ENCODE measurements around the gene CHST11. TPM values are rescaled to one million over a fixed set of nuclear protein-coding genes. Genes with fewer than 3 reads are reported as not detected.

CHST11 gene
- total and polyA plus RNA-seq, 10 of the 15 experiments (the other 5 are each of a cell fraction or from before 2014, with no cell fraction given): 1.9 to 38.1 (median 17.2) TPM

DNA sequence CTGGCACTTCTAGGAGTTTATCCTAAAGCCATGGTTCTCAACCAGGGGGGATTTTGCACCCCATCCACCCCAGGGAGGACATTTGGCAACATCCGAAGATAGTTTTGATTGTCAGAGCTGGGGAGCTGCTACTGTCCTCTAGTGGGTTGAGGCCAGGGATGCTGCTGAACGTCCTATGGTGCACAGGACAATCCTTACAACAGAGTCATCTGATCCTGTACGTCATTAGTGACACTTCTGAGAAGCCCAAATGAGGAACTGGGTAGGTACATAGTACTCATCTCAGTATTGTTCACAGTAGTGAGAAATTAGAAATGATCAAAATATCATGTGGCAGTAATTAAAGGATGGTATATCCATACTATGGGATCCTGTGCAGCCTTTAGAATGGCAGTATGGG is 185.1 kb downstream of the CHST11 start (continued):
- TF ChIP-seq POU2F2 (IDR thresholded peaks at IDR 0.05; ENCODE audit: borderline replicate concordance, low read depth, low read length) (peak; percentile 79; the same call in 1 of the 3 replicates), HCFC1 (IDR thresholded peaks at IDR 0.05; ENCODE audit: low read length) (no peak), WRNIP1 (IDR thresholded peaks at IDR 0.05; ENCODE audit: borderline replicate concordance, low read depth, low read length) (no peak), TCF3 (IDR thresholded peaks at IDR 0.05; ENCODE audit: borderline replicate concordance, insufficient read depth, low read depth, low read length) (peak; percentile 85), JUND (IDR thresholded peaks at IDR 0.05; ENCODE audit: low read depth, low read length) (peak; percentile 82; the same call in 1 of the 2 replicates), MXI1 (IDR thresholded peaks at IDR 0.05; ENCODE audit: low read depth, low read length) (peak; percentile 19; the same call in 1 of the 2 replicates), POLR2A (IDR thresholded peaks at IDR 0.05; ENCODE audit: low read depth, low read length) (no peak), FOS (IDR thresholded peaks at IDR 0.05; ENCODE audit: borderline replicate concordance, extremely low read depth, insufficient read length) (no peak), STAT3 (IDR thresholded peaks at IDR 0.05; ENCODE audit: low read depth, low read length) (0 out of 2 replicates have a peak, but pooled peaks have one; percentile 39), NR2F1 (conservative IDR thresholded peaks at IDR 0.05) (peak; percentile 58), CBX3 (IDR thresholded peaks at IDR 0.05; ENCODE audit: borderline replicate concordance, low read depth) (no peak), EED (IDR thresholded peaks at IDR 0.05; ENCODE audit: low read depth) (peak; percentile 91), ASH2L (IDR thresholded peaks at IDR 0.05; ENCODE audit: borderline replicate concordance, low read depth) (no peak), PML (IDR thresholded peaks at IDR 0.05; ENCODE audit: low read length) (no peak), MTA3 (IDR thresholded peaks at IDR 0.05; ENCODE audit: borderline replicate concordance, low read length) (no peak), SIN3A (IDR thresholded peaks at IDR 0.05; ENCODE audit: low read depth, low read length) (no peak), TAF1 (IDR thresholded peaks at IDR 0.05; ENCODE audit: borderline replicate concordance, low read depth, low read length) (no peak), CHD2 (IDR thresholded peaks at IDR 0.05; ENCODE audit: borderline replicate concordance, low read depth, low read length) (peak; percentile 78; the same call in 1 of the 2 replicates), RAD51 (IDR thresholded peaks at IDR 0.05) (peak; percentile 61), SMC3 (IDR thresholded peaks at IDR 0.05; ENCODE audit: borderline replicate concordance, low read length) (peak; percentile 59; the same call in 1 of the 2 replicates), LARP7 (IDR thresholded peaks at IDR 0.05) (no peak), HDAC2 (IDR thresholded peaks at IDR 0.05) (no peak), FOXM1 (IDR thresholded peaks at IDR 0.05; ENCODE audit: low read depth, low read length) (peak; percentile 75), ZZZ3 (IDR thresholded peaks at IDR 0.05; ENCODE audit: control insufficient read depth, insufficient read length, low read depth) (no peak), MYC (IDR thresholded peaks at IDR 0.05; ENCODE audit: insufficient read depth, insufficient read length, insufficient replicate concordance, low read length, severe bottlenecking) (no peak)
- TF ChIP-seq, protein P1, sequence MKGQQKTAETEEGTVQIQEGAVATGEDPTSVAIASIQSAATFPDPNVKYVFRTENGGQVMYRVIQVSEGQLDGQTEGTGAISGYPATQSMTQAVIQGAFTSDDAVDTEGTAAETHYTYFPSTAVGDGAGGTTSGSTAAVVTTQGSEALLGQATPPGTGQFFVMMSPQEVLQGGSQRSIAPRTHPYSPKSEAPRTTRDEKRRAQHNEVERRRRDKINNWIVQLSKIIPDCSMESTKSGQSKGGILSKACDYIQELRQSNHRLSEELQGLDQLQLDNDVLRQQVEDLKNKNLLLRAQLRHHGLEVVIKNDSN (IDR thresholded peaks at IDR 0.05; ENCODE audit: borderline replicate concordance, extremely low read length, insufficient read depth, low read depth, low read length): no peak
- TF ChIP-seq, protein P2, sequence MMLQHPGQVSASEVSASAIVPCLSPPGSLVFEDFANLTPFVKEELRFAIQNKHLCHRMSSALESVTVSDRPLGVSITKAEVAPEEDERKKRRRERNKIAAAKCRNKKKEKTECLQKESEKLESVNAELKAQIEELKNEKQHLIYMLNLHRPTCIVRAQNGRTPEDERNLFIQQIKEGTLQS (IDR thresholded peaks at IDR 0.05; ENCODE audit: borderline replicate concordance, extremely low read depth, low read depth, low read length): no peak
- TF ChIP-seq, protein P3, sequence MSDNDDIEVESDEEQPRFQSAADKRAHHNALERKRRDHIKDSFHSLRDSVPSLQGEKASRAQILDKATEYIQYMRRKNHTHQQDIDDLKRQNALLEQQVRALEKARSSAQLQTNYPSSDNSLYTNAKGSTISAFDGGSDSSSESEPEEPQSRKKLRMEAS (IDR thresholded peaks at IDR 0.05; ENCODE audit: low read depth, low read length): no peak
- TF ChIP-seq, protein P4, sequence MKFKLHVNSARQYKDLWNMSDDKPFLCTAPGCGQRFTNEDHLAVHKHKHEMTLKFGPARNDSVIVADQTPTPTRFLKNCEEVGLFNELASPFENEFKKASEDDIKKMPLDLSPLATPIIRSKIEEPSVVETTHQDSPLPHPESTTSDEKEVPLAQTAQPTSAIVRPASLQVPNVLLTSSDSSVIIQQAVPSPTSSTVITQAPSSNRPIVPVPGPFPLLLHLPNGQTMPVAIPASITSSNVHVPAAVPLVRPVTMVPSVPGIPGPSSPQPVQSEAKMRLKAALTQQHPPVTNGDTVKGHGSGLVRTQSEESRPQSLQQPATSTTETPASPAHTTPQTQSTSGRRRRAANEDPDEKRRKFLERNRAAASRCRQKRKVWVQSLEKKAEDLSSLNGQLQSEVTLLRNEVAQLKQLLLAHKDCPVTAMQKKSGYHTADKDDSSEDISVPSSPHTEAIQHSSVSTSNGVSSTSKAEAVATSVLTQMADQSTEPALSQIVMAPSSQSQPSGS (IDR thresholded peaks at IDR 0.05; ENCODE audit: low read length): no peak; the same call in 1 of the 2 replicates
- TF ChIP-seq, protein P5, sequence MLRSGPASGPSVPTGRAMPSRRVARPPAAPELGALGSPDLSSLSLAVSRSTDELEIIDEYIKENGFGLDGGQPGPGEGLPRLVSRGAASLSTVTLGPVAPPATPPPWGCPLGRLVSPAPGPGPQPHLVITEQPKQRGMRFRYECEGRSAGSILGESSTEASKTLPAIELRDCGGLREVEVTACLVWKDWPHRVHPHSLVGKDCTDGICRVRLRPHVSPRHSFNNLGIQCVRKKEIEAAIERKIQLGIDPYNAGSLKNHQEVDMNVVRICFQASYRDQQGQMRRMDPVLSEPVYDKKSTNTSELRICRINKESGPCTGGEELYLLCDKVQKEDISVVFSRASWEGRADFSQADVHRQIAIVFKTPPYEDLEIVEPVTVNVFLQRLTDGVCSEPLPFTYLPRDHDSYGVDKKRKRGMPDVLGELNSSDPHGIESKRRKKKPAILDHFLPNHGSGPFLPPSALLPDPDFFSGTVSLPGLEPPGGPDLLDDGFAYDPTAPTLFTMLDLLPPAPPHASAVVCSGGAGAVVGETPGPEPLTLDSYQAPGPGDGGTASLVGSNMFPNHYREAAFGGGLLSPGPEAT (IDR thresholded peaks at IDR 0.05; ENCODE audit: low read depth): peak; percentile 72
